Measurements from ENCODE around the gene SLC38A3.

DNA sequence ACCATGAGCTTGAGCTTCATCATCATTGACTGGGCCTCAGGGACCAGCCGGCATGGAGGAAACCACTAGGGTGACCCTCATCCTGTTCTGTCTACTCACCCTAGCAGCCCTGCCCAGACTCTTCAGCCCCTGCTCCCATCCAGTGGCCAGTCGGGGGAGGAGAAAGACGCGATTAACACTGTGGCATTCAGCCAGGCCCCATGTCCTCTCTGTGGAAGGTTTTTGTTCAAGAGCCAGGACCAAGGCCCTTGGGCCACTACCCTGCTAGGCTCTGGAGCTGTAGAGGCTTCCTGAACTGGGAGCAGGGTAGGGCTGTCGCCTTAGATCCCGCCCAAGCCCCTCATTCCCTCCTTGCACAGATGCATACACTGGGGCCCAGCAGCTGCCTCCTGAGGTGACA, 15.0 kb downstream of the SLC38A3 start:
- TF ChIP-seq EZH2 (IDR thresholded peaks at IDR 0.05): no peak
- TF ChIP-seq, protein P1, sequence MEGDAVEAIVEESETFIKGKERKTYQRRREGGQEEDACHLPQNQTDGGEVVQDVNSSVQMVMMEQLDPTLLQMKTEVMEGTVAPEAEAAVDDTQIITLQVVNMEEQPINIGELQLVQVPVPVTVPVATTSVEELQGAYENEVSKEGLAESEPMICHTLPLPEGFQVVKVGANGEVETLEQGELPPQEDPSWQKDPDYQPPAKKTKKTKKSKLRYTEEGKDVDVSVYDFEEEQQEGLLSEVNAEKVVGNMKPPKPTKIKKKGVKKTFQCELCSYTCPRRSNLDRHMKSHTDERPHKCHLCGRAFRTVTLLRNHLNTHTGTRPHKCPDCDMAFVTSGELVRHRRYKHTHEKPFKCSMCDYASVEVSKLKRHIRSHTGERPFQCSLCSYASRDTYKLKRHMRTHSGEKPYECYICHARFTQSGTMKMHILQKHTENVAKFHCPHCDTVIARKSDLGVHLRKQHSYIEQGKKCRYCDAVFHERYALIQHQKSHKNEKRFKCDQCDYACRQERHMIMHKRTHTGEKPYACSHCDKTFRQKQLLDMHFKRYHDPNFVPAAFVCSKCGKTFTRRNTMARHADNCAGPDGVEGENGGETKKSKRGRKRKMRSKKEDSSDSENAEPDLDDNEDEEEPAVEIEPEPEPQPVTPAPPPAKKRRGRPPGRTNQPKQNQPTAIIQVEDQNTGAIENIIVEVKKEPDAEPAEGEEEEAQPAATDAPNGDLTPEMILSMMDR (IDR thresholded peaks at IDR 0.05): no peak

Data from neural progenitor cell (in vitro differentiated cells).